PC-3 (cell line): ENCODE data around the gene APOM. TPM values are rescaled to one million over a fixed set of nuclear protein-coding genes. Genes with fewer than 3 reads are reported as not detected.

Source experiments
- ATAC-seq: fragments of 200-7000 bp; cut with Tn5 transposase; 2 replicates; pipeline ENCODE4 v1.9.1; 2020; ENCODE audit warnings: mild to moderate bottlenecking, moderate library complexity
- BruUV-seq: library from RNA; stranded (reverse); fragments of 400-500 nt; replicated peaks from 2 replicates; lab custom pipeline; 2021; lab: Mats Ljungman, UMichigan
- CTCF ChIA-PET: fragments of 300-600 bp; sonication (Branson Sonifier 250); formaldehyde crosslinking; loops from one replicate; lab custom pipeline; 2022; ENCODE audit warnings: antibody characterized with exemption; lab: Charles Lee
- POLR2A ChIA-PET: fragments of 300-600 bp; sonication (Branson Sonifier 250); formaldehyde crosslinking; loops from one replicate; lab custom pipeline; 2022; ENCODE audit warnings: antibody characterized with exemption; ENCODE audit not compliant: unreplicated experiment; lab: Charles Lee
- DNase-seq: peaks from one replicate; pipeline ENCODE4 v3.0.0-alpha.2; 2015
- H2AFZ ChIP-seq: fragments of 300-600 bp; sonication (generic); 2 replicates; pipeline ENCODE4 v1.6.0; 2016; ENCODE audit warnings: antibody characterized with exemption, low read length
- H3F3A ChIP-seq: fragments of 300-600 bp; sonication (generic); one replicate; pipeline ENCODE4 v1.6.0; 2017; ENCODE audit warnings: antibody characterized with exemption, low read length, control low read depth, mild to moderate bottlenecking; ENCODE audit not compliant: unreplicated experiment
- H3K27ac ChIP-seq: fragments of 300-600 bp; sonication (generic); 2 replicates; pipeline ENCODE4 v1.5.1; 2016; ENCODE audit warnings: mild to moderate bottlenecking, low read length
- H3K27me3 ChIP-seq: fragments of 300-600 bp; sonication (generic); 2 replicates; pipeline ENCODE4 v1.6.1; 2016; ENCODE audit warnings: low read length, mixed read lengths
- H3K36me3 ChIP-seq: fragments of 300-600 bp; sonication (generic); 2 replicates; pipeline ENCODE4 v1.6.1; 2016; ENCODE audit warnings: low read depth, mixed run types, low read length, mixed read lengths
- H3K4me1 ChIP-seq: fragments of 300-600 bp; sonication (generic); 2 replicates; pipeline ENCODE4 v1.5.1; 2016; ENCODE audit warnings: low read length; ENCODE audit not compliant: insufficient read depth
- H3K4me2 ChIP-seq: fragments of 300-600 bp; sonication (generic); 2 replicates; pipeline ENCODE4 v1.6.0; 2016; ENCODE audit warnings: low read length
- H3K4me3 ChIP-seq: fragments of 300-600 bp; sonication (generic); 2 replicates; pipeline ENCODE4 v1.5.1; 2016; ENCODE audit warnings: mild to moderate bottlenecking, low read length, mixed read lengths
- H3K79me2 ChIP-seq: fragments of 300-600 bp; sonication (generic); 2 replicates; pipeline ENCODE4 v1.6.1; 2017; ENCODE audit warnings: low read length, mixed read lengths
- H3K9ac ChIP-seq: fragments of 300-600 bp; sonication (generic); 2 replicates; pipeline ENCODE4 v1.6.0; 2016; ENCODE audit warnings: mild to moderate bottlenecking, low read length
- H3K9me2 ChIP-seq: fragments of 300-600 bp; sonication (generic); replicated peaks from 2 replicates; pipeline ENCODE4 v1.6.1; 2016; ENCODE audit warnings: mixed run types, low read length, mixed read lengths
- H3K9me3 ChIP-seq: fragments of 300-600 bp; sonication (generic); 2 replicates; pipeline ENCODE4 v1.6.1; 2016; ENCODE audit warnings: low read length, mixed read lengths
- H4K20me1 ChIP-seq: fragments of 300-600 bp; sonication (generic); 2 replicates; pipeline ENCODE4 v1.6.1; 2016; ENCODE audit warnings: low read length, mixed read lengths
- CTCF ChIP-seq: fragments of 300-600 bp; sonication (generic); conservative IDR thresholded peaks from 2 replicates; pipeline ENCODE4 v1.5.1; 2017; ENCODE audit warnings: antibody characterized with exemption, low read depth, mild to moderate bottlenecking, low read length
- EZH2 ChIP-seq: fragments of 300-600 bp; sonication (generic); IDR thresholded peaks from one replicate; pipeline ENCODE4 v1.6.1; 2017; ENCODE audit warnings: antibody characterized with exemption, mild to moderate bottlenecking, low read length; ENCODE audit not compliant: unreplicated experiment
- EZH2phosphoT487 ChIP-seq: fragments of 300-600 bp; sonication (generic); IDR thresholded peaks from 2 replicates; pipeline ENCODE4 v1.6.1; 2018; ENCODE audit warnings: mild to moderate bottlenecking, antibody characterized with exemption, low read length, borderline replicate concordance
- intact Hi-C: fragments of 100-400 bp; cut with micrococcal nuclease; formaldehyde crosslinking; loops from 2 replicates; pipeline ENCODE4 v1.9.0; 2023
- total RNA-seq: library from RNA; depleted of rRNA; stranded (reverse); fragments of >200 nt; gene quantifications from 2 replicates; pipeline ENCODE4 v1.2.3, GENCODE V29; 2014

The APOM gene
- total RNA-seq, 1 experiment from 2014 or later, result 2.2 TPM

- Histone ChIP-seq H3K4me3 (peak within 1 kb of the TSS; percentile 92), H3K79me2 (peaks cover 59% of the 10 kb centered on the region), H3K27ac (peak within 1 kb of the TSS; percentile 93), H3K9ac (peak within 1 kb of the TSS; percentile 96), H3F3A (no peaks in the 10 kb centered on the region), H3K4me1 (peaks cover 30% of the 10 kb centered on the region), H3K4me2 (peak within 1 kb of the TSS; percentile 99), H3K36me3 (peaks cover 30% of the 10 kb centered on the region), H3K9me3 (no peaks in the 10 kb centered on the region), H3K27me3 (no peaks in the 10 kb centered on the region), H3K9me2 (no peaks in the 10 kb centered on the region), H2AFZ (peak within 1 kb of the TSS; percentile 75), H4K20me1 (no peaks in the 10 kb centered on the region)
- intact Hi-C loops, result loop anchor here (1.0 to 5.0 kb wide), 2 partner anchors 45 to 118 kb away; partner anchors contain the start of genes ATP6V1G2, NFKBIL1 and PRRC2A
- ChIA-PET POLR2A (interaction anchor here (0.6 to 0.8 kb wide), 5 partner anchors 73 to 428 kb away, joined by 4 to 7 read pairs (median 5); partner anchors contain the start of gene HSPA1B), CTCF (no interaction called here)
- TF ChIP-seq EZH2 (no peak), EZH2phosphoT487 (no peak), CTCF (no peak)
- no TSS peak for BruUV-seq
- ATAC-seq (peak; percentile 30), DNase-seq (peak; percentile 88)
Observed at GRCh38 chr6:31664790-31665500, 9.3 kb downstream of the APOM start, which contains the start of gene GPANK1. Gene GPANK1 (minus strand): TSS chr6:31664997. CDS start chr6:31664478, 519 bp downstream.

GRCh38 chr6:31665501-31666336 is 10.0 kb downstream of the APOM start, which contains the start of gene CSNK2B:
Gene CSNK2B (plus strand): TSS chr6:31666080. CDS start chr6:31666832, 752 bp downstream.
- peak within 1 kb of the TSS; percentile 99 for H3K4me2 ChIP-seq
- H3K4me1 ChIP-seq, result peaks cover 27% of the 10 kb centered on the region
- H3K9me2 ChIP-seq, result no peaks in the 10 kb centered on the region
- ATAC-seq (peak; percentile 80), DNase-seq (peak; percentile 97)
- H2AFZ ChIP-seq, result peak within 1 kb of the TSS; percentile 75
- intact Hi-C loops, result loop anchor here (1.0 to 5.0 kb wide), 2 partner anchors 45 to 118 kb away; partner anchors contain the start of genes ATP6V1G2, NFKBIL1 and PRRC2A
- no peaks in the 10 kb centered on the region for H4K20me1 ChIP-seq
- TF ChIP-seq EZH2, result no peak
- TF ChIP-seq CTCF, result no peak
- TF ChIP-seq EZH2phosphoT487, result no peak
- H3K27ac ChIP-seq, result peak within 1 kb of the TSS; percentile 93
- no peaks in the 10 kb centered on the region for H3K27me3 ChIP-seq
- ChIA-PET POLR2A (interaction anchor here (0.7 to 0.8 kb wide), 3 partner anchors 56 to 162 kb away, joined by 4 to 7 read pairs (median 6); partner anchors contain the start of genes HSPA1B and LY6G6C), CTCF (no interaction called here)
- H3F3A ChIP-seq, result no peaks in the 10 kb centered on the region
- peak within 1 kb of the TSS; percentile 96 for H3K9ac ChIP-seq
- BruUV-seq, result no TSS peak
- no peaks in the 10 kb centered on the region for H3K9me3 ChIP-seq
- H3K79me2 ChIP-seq, result peaks cover 52% of the 10 kb centered on the region
- H3K36me3 ChIP-seq, result peaks cover 37% of the 10 kb centered on the region
- H3K4me3 ChIP-seq, result peak within 1 kb of the TSS; percentile 92
